Upper lobe of left lung (tissue), 6 donors: ENCODE measurements around the gene SSNA1. TPM values are rescaled to one million over a fixed set of nuclear protein-coding genes. Genes with fewer than 3 reads are reported as not detected.

Experiments used
- ATAC-seq, 2 donors: fragments of 200-7000 bp; cut with Tn5 transposase; one replicate each; pipeline ENCODE4 v1.9.1; 2022; ENCODE audit warnings: mild to moderate bottlenecking in 2 of 2, moderate library complexity in 2 of 2; ENCODE audit not compliant: low FRiP score in 2 of 2
- DNase-seq, 2 donors: peaks; one replicate each; pipeline ENCODE4 v3.0.0-alpha.2; 2019 to 2020
- H3K27ac ChIP-seq, 4 donors: fragments of 200-600 bp; sonication (generic); one replicate each; pipeline ENCODE4 v1.5.1; 2016 to 2019
- H3K27me3 ChIP-seq, 4 donors: fragments of 200-600 bp; sonication (generic); one replicate each; pipeline ENCODE4 v1.5.1; 2017 to 2019
- H3K36me3 ChIP-seq, 4 donors: fragments of 200-600 bp; sonication (generic); one replicate each; pipeline ENCODE4 v1.5.1; 2016 to 2019
- H3K4me1 ChIP-seq, 4 donors: fragments of 200-600 bp; sonication (generic); one replicate each; pipeline ENCODE4 v1.5.1; 2018 to 2019
- H3K4me3 ChIP-seq, 4 donors: fragments of 200-600 bp; sonication (generic); one replicate each; pipeline ENCODE4 v1.5.1; 2017 to 2019; ENCODE audit warnings: mild to moderate bottlenecking in 2 of 4, moderate library complexity in 1 of 4
- H3K9me3 ChIP-seq, 4 donors: fragments of 200-600 bp; sonication (generic); one replicate each; pipeline ENCODE4 v1.5.1; 2018 to 2019
- EP300 ChIP-seq, 4 donors: sonication (generic); formaldehyde crosslinking; IDR thresholded peaks; one replicate each; pipeline ENCODE4 v1.5.1; 2017; ENCODE audit warnings: antibody characterized with exemption in 4 of 4, control low read depth in 2 of 4
- POLR2A ChIP-seq, 4 donors: fragments of 450-650 bp; IDR thresholded peaks; one replicate each; pipeline ENCODE4 v1.5.1; 2016 to 2017; ENCODE audit warnings: antibody characterized with exemption in 4 of 4, mild to moderate bottlenecking in 2 of 4
- POLR2AphosphoS5 ChIP-seq, 2 donors: sonication (generic); formaldehyde crosslinking; IDR thresholded peaks; one replicate each; pipeline ENCODE4 v1.5.1; 2017; ENCODE audit warnings: antibody characterized with exemption in 2 of 2
- WGBS, 2 donors: methylation state at CpG; one replicate each; pipeline ENCODE4 v1.1.5; 2017 to 2018; 5-methylcytosine and 5-hydroxymethylcytosine counted together
- total RNA-seq, 6 donors: library from RNA; depleted of rRNA in 4 of 6; stranded (reverse); fragments of >200 nt in 4 of 6; gene quantifications; one replicate each; pipeline versions ENCODE4 v1.1.0 to v1.2.1, GENCODE V29; 2016 to 2021
- TF ChIP-seq, protein P1 (sequence below), 6 experiments: fragments of 450-650 bp in 4 of 6; fragments of 200-600 bp in 2 of 6; sonication (generic) in 2 of 6; IDR thresholded peaks; one replicate each; pipeline ENCODE4 v1.5.1; 2016 to 2019; ENCODE audit warnings: antibody characterized with exemption in 6 of 6
- donor health status: DM: no; HTN: no; CAD: no; lungs with moderate emphysema.
- donor health status: DM: no; HTN: yes; CAD: no; lungs with severe emphysema.

SSNA1 gene
- total RNA-seq, 6 donors from 2014 or later = 39.8 to 110 (median 73.0) TPM

DNA sequence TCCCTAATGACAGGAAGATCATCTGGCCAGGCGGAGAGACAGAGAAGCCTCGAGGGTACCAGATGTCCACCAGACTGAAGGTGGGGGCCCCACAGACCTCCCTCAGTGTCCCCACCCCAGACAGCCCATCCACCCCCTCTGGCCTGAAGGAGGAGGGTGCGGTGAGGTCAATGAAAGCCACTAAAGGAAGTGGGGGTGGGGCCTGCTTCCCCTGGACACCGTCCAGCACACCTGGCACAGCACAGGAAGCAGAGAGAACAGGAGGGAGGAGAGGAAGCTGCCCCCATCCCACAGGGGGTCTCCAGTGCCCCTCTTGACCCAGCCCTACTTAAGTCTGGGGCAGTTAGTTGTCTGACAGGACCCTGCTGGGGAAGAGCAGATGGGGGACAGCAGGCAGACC, 29.9 kb upstream of the SSNA1 start:
- ATAC-seq (no peak), DNase-seq (no peak)
- TF ChIP-seq POLR2AphosphoS5 (IDR thresholded peaks at IDR 0.05) (no peak), POLR2A (IDR thresholded peaks at IDR 0.05) (no peak), EP300 (IDR thresholded peaks at IDR 0.05) (no peak)
- TF ChIP-seq, protein P1, sequence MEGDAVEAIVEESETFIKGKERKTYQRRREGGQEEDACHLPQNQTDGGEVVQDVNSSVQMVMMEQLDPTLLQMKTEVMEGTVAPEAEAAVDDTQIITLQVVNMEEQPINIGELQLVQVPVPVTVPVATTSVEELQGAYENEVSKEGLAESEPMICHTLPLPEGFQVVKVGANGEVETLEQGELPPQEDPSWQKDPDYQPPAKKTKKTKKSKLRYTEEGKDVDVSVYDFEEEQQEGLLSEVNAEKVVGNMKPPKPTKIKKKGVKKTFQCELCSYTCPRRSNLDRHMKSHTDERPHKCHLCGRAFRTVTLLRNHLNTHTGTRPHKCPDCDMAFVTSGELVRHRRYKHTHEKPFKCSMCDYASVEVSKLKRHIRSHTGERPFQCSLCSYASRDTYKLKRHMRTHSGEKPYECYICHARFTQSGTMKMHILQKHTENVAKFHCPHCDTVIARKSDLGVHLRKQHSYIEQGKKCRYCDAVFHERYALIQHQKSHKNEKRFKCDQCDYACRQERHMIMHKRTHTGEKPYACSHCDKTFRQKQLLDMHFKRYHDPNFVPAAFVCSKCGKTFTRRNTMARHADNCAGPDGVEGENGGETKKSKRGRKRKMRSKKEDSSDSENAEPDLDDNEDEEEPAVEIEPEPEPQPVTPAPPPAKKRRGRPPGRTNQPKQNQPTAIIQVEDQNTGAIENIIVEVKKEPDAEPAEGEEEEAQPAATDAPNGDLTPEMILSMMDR (IDR thresholded peaks at IDR 0.05) = no peak
- Histone ChIP-seq H3K36me3 (no peaks in the 10 kb centered on the region), H3K4me1 (peaks cover 21 to 41% (median 30%) of the 10 kb centered on the region in 4 donors), H3K27me3 (peaks cover 0 to 73% (median 49%) of the 10 kb centered on the region in 4 donors), H3K27ac (no peak overlapping the region), H3K4me3 (no peak overlapping the region), H3K9me3 (no peaks in the 10 kb centered on the region)
- WGBS, 2 donors = 28 to 42% methylated on average over 2 to 4 of the region's 4 CpGs

DNA sequence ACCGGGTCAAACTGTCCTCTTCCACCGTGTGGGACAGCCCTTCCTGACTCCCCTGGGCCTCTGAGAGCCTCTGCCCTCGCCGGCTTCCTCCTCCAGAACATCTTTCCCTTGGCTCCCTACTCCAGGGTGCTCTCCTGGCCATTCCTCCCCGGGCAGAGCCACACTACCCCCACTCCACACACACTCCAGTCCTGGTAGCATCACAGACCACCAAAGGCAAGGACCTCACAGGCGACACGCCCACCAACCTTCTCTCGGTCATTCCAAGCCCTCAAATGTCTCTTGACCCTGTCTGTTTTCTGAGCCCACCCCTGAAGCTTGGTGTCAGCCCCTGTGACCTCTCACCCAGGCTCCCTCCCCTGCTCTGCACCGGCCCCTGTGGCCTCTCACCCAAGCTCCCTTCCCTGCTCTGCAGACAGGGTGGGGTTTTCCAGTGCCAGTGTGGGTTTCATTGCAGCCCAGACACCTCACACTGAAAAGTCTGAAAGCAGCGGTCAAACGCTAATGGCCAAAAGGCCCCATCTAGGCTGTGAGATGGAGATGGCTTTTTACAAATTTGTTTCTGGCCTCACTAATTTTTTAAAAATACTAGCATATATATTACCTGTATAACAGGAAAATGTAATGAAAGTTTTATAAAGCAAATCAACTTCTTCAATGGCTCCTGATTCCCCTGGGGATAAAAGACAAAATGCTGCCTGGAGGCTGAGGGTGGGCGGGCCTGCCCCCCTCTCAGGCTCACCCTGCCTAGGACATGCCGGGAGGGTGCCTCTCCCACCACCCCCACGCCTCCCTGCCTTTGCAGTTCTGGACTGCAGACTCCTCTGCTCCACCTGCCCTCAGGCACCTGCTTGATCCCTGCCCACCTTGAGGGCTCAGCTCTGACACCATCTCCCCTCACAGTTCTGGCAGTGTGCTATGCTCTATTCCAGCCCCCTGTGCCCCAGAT, 29.1 kb upstream of the SSNA1 start:
- WGBS, 2 donors = 34 to 37% methylated on average over 14 of the region's 14 CpGs
- DNase-seq = no peak
- ATAC-seq = no peak
- Histone ChIP-seq H3K27ac (no peak overlapping the region), H3K27me3 (peaks cover 0 to 81% (median 52%) of the 10 kb centered on the region in 4 donors), H3K4me1 (peaks cover 21 to 43% (median 30%) of the 10 kb centered on the region in 4 donors), H3K4me3 (no peak overlapping the region), H3K36me3 (no peaks in the 10 kb centered on the region), H3K9me3 (no peaks in the 10 kb centered on the region)
- TF ChIP-seq, protein P1 (IDR thresholded peaks at IDR 0.05) = no peak
- no peak for TF ChIP-seq EP300 (IDR thresholded peaks at IDR 0.05)
- TF ChIP-seq POLR2A (IDR thresholded peaks at IDR 0.05) = no peak
- TF ChIP-seq POLR2AphosphoS5 (IDR thresholded peaks at IDR 0.05) = no peak

DNA sequence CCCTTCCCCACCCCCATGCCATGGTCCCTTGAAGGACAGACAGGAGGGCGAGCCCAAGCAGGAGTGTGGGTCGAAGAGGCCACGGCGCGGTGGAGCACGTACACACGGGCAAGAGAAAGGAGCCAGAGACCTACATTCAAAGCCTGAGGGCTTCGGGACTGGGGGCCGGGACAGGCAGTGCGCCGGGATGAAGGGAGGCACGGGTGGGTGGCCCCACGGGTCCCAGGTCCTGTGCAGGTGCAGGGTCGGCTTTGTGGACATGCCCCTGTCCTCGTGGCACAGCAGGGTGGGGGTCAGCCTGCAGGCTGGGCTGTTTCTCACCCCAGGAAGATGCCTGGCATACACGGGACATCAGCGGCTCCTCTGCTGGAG, 28.4 kb upstream of the SSNA1 start:
- no peaks in the 10 kb centered on the region for H3K9me3 ChIP-seq
- no peaks in the 10 kb centered on the region for H3K36me3 ChIP-seq
- peak in 1 of 2 donors; percentile 70 for DNase-seq
- ATAC-seq = no peak
- peaks cover 21 to 43% (median 30%) of the 10 kb centered on the region in 4 donors for H3K4me1 ChIP-seq
- no peak overlapping the region for H3K4me3 ChIP-seq
- H3K27me3 ChIP-seq = peaks cover 0 to 87% (median 56%) of the 10 kb centered on the region in 4 donors
- TF ChIP-seq, protein P1 (IDR thresholded peaks at IDR 0.05) = no peak
- TF ChIP-seq POLR2A (IDR thresholded peaks at IDR 0.05) (no peak), POLR2AphosphoS5 (IDR thresholded peaks at IDR 0.05) (no peak), EP300 (IDR thresholded peaks at IDR 0.05) (no peak)
- WGBS, 2 donors = 63 to 64% methylated on average over 17 of the region's 17 CpGs
- H3K27ac ChIP-seq = no peak overlapping the region

DNA sequence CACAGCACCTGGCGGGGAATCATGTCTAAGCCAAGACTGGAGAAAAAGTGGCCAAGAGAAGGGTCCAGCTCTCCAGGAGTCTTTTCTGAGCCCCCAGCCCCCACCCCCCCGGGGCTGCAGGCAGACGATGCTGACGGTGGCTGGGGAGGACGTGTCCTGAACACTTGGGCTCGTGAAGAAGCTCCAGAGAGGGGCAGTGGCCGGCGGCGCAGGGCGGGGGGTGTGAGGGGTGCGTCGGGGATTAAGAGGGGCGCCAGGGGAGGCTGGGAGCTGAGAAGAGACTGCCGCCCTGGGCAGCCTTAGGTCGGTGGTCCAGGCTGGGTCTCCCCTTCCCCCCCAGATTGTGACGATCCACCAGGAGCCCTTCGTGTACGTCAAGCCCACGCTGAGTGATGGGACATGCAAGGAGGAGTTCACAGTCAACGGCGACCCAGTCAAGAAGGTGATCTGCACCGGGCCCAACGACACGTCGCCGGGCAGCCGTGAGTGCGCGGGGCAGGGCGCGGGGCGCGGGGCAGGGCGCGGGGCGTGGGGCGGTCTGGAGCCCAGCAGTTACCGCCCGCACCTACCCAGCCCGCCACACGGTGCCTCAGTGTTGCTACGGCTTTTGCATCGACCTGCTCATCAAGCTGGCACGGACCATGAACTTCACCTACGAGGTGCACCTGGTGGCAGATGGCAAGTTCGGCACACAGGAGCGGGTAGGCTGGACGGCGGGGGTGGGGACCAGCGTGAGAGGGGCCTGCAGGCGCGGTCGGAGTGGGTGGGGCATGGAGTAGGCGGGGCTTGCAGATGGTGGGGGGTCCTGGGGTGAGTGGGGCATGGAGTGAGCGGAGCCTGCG, 27.5 kb upstream of the SSNA1 start:
- TF ChIP-seq, protein P1 (IDR thresholded peaks at IDR 0.05) = no peak
- TF ChIP-seq EP300 (IDR thresholded peaks at IDR 0.05) (no peak), POLR2AphosphoS5 (IDR thresholded peaks at IDR 0.05) (no peak), POLR2A (IDR thresholded peaks at IDR 0.05) (no peak)
- DNase-seq = peak in 1 of 2 donors; percentile 74
- Histone ChIP-seq H3K27ac (no peak overlapping the region), H3K4me1 (peaks cover 21 to 43% (median 30%) of the 10 kb centered on the region in 4 donors), H3K36me3 (no peaks in the 10 kb centered on the region), H3K9me3 (no peaks in the 10 kb centered on the region), H3K27me3 (peaks cover 0 to 94% (median 64%) of the 10 kb centered on the region in 4 donors), H3K4me3 (no peak overlapping the region)
- WGBS, 2 donors = 30 to 43% methylated on average over 20 to 50 of the region's 56 CpGs
- ATAC-seq = no peak
